Measurements from ENCODE around the gene PCCA.

DNA sequence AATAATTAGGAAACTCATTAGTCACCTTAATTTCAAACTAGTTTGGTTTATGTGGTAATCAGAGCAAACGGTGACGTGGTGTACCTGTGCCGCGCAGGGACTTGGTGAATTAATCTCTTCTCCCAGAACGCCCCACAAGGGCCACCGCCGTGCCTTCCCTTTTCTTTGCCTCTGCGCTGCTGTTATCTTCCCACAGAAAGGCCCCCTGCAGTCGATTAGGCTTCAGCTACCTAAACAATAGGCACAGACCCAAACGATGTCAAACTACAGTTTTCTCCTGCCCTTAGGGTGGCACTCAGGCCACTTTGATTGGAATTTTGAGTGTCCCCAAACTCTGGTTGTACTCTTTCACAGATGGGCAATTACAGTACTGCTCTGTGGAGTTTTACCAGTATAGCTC, 384.2 kb downstream of the PCCA start:
- TF ChIP-seq ZNF274 (IDR thresholded peaks at IDR 0.05; ENCODE audit: low read depth, low read length) (no peak), YY1 (IDR thresholded peaks at IDR 0.05; ENCODE audit: insufficient read depth, insufficient read length) (no peak), SUZ12 (IDR thresholded peaks at IDR 0.05; ENCODE audit: extremely low read depth, insufficient read depth, insufficient read length) (no peak)
